ENCODE results near the gene ROBO1. TPM values are rescaled to one million over a fixed set of nuclear protein-coding genes. Genes with fewer than 3 reads are reported as not detected.

Gene ROBO1
- total and polyA plus RNA-seq, 2 of the 8 experiments (the other 6 are each of a cell fraction or from before 2014, with no cell fraction given) = 51.4 to 91.0 TPM

GRCh38 chr3:79246875-79247724 is 520.7 kb downstream of the ROBO1 start:
- H3K27me3 ChIP-seq (replicated peaks in 1 of 4; ENCODE audit: control insufficient read depth in 3 of 4, extremely low read depth in 1 of 4, insufficient read depth in 3 of 4, low read length in 3 of 4) = no peaks in the 10 kb centered on the region
- WGBS, 2 experiments (ENCODE audit: extremely low coverage in 1 of 2, insufficient coverage in 1 of 2, insufficient read length in 1 of 2, insufficient replicate concordance in 2 of 2, low coverage in 1 of 2, low lambda C conversion rate in 2 of 2, missing lambda C conversion rate in 1 of 2) = 94% methylated on average over 8 of the region's 8 CpGs; no CpG with 5 or more reads in 1 of the 2 experiments
- no peaks in the 10 kb centered on the region for H3K23me2 ChIP-seq (ENCODE audit: low read depth, low read length)
- TF ChIP-seq CEBPB (IDR thresholded peaks at IDR 0.05; ENCODE audit: low read depth, low read length) (no peak), ASH2L (IDR thresholded peaks at IDR 0.05; ENCODE audit: low read length) (no peak), ATF2 (IDR thresholded peaks at IDR 0.05; ENCODE audit: low read length) (no peak), NANOG (IDR thresholded peaks at IDR 0.05; ENCODE audit: insufficient read depth, low read depth, low read length, poor library complexity, severe bottlenecking) (no peak), RFX5 (IDR thresholded peaks at IDR 0.05; ENCODE audit: borderline replicate concordance, low read depth, low read length) (no peak), JUN (IDR thresholded peaks at IDR 0.05; ENCODE audit: low read depth, low read length) (no peak), TBP (IDR thresholded peaks at IDR 0.05; ENCODE audit: low read depth, low read length) (no peak), KDM1A (IDR thresholded peaks at IDR 0.05; ENCODE audit: borderline replicate concordance, low read length) (no peak), TCF12 (IDR thresholded peaks at IDR 0.05; ENCODE audit: low read depth, low read length) (no peak), SIX5 (IDR thresholded peaks at IDR 0.05; ENCODE audit: low read depth, low read length) (no peak), FOSL1 (IDR thresholded peaks at IDR 0.05; ENCODE audit: insufficient read depth, low read depth, low read length) (no peak)

More at GRCh38 chr3:79246875-79247724, 520.7 kb downstream of the ROBO1 start:
- Histone ChIP-seq H2AK5ac (ENCODE audit: low read depth, low read length) (no peak overlapping the region), H2AFZ (ENCODE audit: low read length) (peak overlapping the region; percentile 34; the same call in 1 of the 2 replicates), H3K56ac (replicated peaks; ENCODE audit: insufficient read length, low read depth, low read length) (no peak overlapping the region), H3K79me1 (ENCODE audit: low read depth, low read length) (no peaks in the 10 kb centered on the region), H3K14ac (ENCODE audit: insufficient read length) (no peak overlapping the region), H3K23ac (ENCODE audit: insufficient read length) (no peak overlapping the region), H2BK5ac (ENCODE audit: low read depth, low read length) (no peak overlapping the region), H3K27ac (ENCODE audit: low read depth, low read length) (no peak overlapping the region), H3K9me3 (ENCODE audit: insufficient read depth in 2 of 2, low read depth in 1 of 2, low read length in 1 of 2) (peaks cover 4 to 5% of the 10 kb centered on the region in 2 experiments; a peak in 3 of 4 replicates), H2BK120ac (replicated peaks; ENCODE audit: low read depth, low read length) (peak overlapping the region; percentile 14), H4K20me1 (replicated peaks in 1 of 2; ENCODE audit: control insufficient read depth in 1 of 2, insufficient read depth in 2 of 2, low read length in 2 of 2) (no peaks in the 10 kb centered on the region), H3K4me2 (ENCODE audit: insufficient read depth in 1 of 2, low read depth in 2 of 2, low read length in 2 of 2) (no peak overlapping the region), H2BK15ac (ENCODE audit: low read length) (no peak overlapping the region), H2BK12ac (ENCODE audit: low read depth, low read length) (no peak overlapping the region), H3K9ac (replicated peaks in 1 of 4; ENCODE audit: extremely low read depth in 1 of 4, low read depth in 3 of 4, low read length in 3 of 4) (peak overlapping the region in 1 of 4 experiments; percentile 8; a peak in 1 of 7 replicates), H4K91ac (replicated peaks; ENCODE audit: insufficient read length, low read length) (no peak overlapping the region), H4K8ac (ENCODE audit: extremely low read depth, insufficient read depth, low read length) (no peak overlapping the region), H3K79me2 (ENCODE audit: control insufficient read depth in 1 of 2, insufficient read depth in 2 of 2, low read length in 2 of 2) (no peaks in the 10 kb centered on the region), H4K5ac (ENCODE audit: insufficient read length, low read depth, low read length) (no peak overlapping the region), H3K4ac (replicated peaks; ENCODE audit: insufficient read length, low read depth, low read length) (no peak overlapping the region), H3K4me3 (ENCODE audit: extremely low read depth in 1 of 4, insufficient read depth in 2 of 4, low read depth in 3 of 4, low read length in 4 of 4) (no peak overlapping the region), H3K36me3 (ENCODE audit: control insufficient read depth in 2 of 4, insufficient read depth in 4 of 4, low read length in 3 of 4) (no peaks in the 10 kb centered on the region), H2BK20ac (ENCODE audit: low read length) (no peak overlapping the region), H3K18ac (ENCODE audit: extremely low read depth, low read length) (0 out of 2 replicates have a peak overlapping the region, but pooled peaks have one; percentile 62), H3K4me1 (replicated peaks in 1 of 4; ENCODE audit: control insufficient read depth in 3 of 4, insufficient read depth in 4 of 4, low read length in 3 of 4) (peaks cover 0 to 8% (median 1%) of the 10 kb centered on the region in 4 experiments; a peak in 4 of 7 replicates)
- POLR2A ChIA-PET (ENCODE audit: partially characterized antibody) = no interaction called here
- FAIRE-seq (no peak), DNase-seq (ENCODE audit: low read depth in 1 of 2, low spot score in 2 of 2) (no peak)
- CTCF ChIA-PET (ENCODE audit: partially characterized antibody) = interaction anchor here (0.7 to 2.0 kb wide), 2 partner anchors 9 to 58 kb away, joined by 4 read pairs; no protein-coding TSS in a partner anchor
